Stimulated activated CD4-positive, alpha-beta T cell treated with anti-CD3 and anti-CD28 coated beads, TNF-alpha, amount 100 ng/mL, for 48 hours (primary cell): ENCODE results near the gene CDKL2.
A peak's percentile ranks its signal among the peaks of the same experiment; 100 is the strongest.
"Not testable (repeated sequence)": the region's sequence is repeated elsewhere in the genome, so short reads cannot be mapped to it uniquely, and the experiment has no call there.

Source experiments
- DNase-seq, 3 donors: peaks; one replicate each; pipeline ENCODE4 v3.0.0-alpha.2; 2020; ENCODE audit warnings: low read depth in 3 of 3

Gene CDKL2

GRCh38 chr4:75630174-75630936 is at the start of gene CDKL2:
Gene CDKL2 (minus strand): TSS chr4:75630528. CDS start chr4:75625988, 4,540 bp downstream.
- DNase-seq = peak; percentile 80 to 86 (median 83)

GRCh38 chr4:75678965-75679364 is 48.6 kb upstream of the CDKL2 start:
- no peak for DNase-seq

GRCh38 chr4:75678473-75678872 is 48.1 kb upstream of the CDKL2 start:
- no peak for DNase-seq

- DNase-seq = no peak
Observed at GRCh38 chr4:75675004-75675531, 44.7 kb upstream of the CDKL2 start.

GRCh38 chr4:75673959-75674328 is 43.6 kb upstream of the CDKL2 start:
- DNase-seq = no peak

GRCh38 chr4:75673027-75673958 is 43.0 kb upstream of the CDKL2 start, which contains the start of gene G3BP2:
Gene G3BP2 (minus strand): TSS chr4:75673411. CDS start chr4:75662025, 11,386 bp downstream.
- DNase-seq = peak; percentile 91 to 96 (median 94)

- DNase-seq = peak; percentile 63 to 82 (median 68)
Observed at GRCh38 chr4:75672461-75673026, 42.2 kb upstream of the CDKL2 start.

GRCh38 chr4:75671802-75672421 is 41.6 kb upstream of the CDKL2 start:
- no peak for DNase-seq

GRCh38 chr4:75668596-75668995 is 38.3 kb upstream of the CDKL2 start:
- no peak for DNase-seq

- DNase-seq = not testable (repeated sequence)
Observed at GRCh38 chr4:75667636-75668035, 37.3 kb upstream of the CDKL2 start.

- no peak for DNase-seq
Observed at GRCh38 chr4:75666299-75666698, 36.0 kb upstream of the CDKL2 start.

GRCh38 chr4:75664604-75665003 is 34.3 kb upstream of the CDKL2 start:
- DNase-seq = not testable (repeated sequence)

GRCh38 chr4:75662626-75663025 is 32.3 kb upstream of the CDKL2 start:
- DNase-seq = no peak

- no peak for DNase-seq
Observed at GRCh38 chr4:75660491-75660890, 30.2 kb upstream of the CDKL2 start.

- DNase-seq = no peak
Observed at GRCh38 chr4:75659512-75660031, 29.2 kb upstream of the CDKL2 start.

- no peak for DNase-seq
Observed at GRCh38 chr4:75658876-75659275, 28.5 kb upstream of the CDKL2 start.

GRCh38 chr4:75655562-75655961 is 25.2 kb upstream of the CDKL2 start:
- DNase-seq = no peak

- no peak for DNase-seq
Observed at GRCh38 chr4:75654905-75655304, 24.6 kb upstream of the CDKL2 start.

- DNase-seq = no peak
Observed at GRCh38 chr4:75653845-75654503, 23.6 kb upstream of the CDKL2 start.

- no peak for DNase-seq
Observed at GRCh38 chr4:75644095-75644494, 13.8 kb upstream of the CDKL2 start.

GRCh38 chr4:75643651-75644050 is 13.3 kb upstream of the CDKL2 start:
- no peak for DNase-seq
